Activated CD4-positive, alpha-beta memory T cell treated with anti-CD3 and anti-CD28 coated beads, Interleukin-2, amount 10 ng/mL, durations not matched to agents 7 days and 5 days (primary cell): ENCODE measurements around the gene HIPK1. TPM values are rescaled to one million over a fixed set of nuclear protein-coding genes. Genes with fewer than 3 reads are reported as not detected.
"Not testable (repeated sequence)": the region's sequence is repeated elsewhere in the genome, so short reads cannot be mapped to it uniquely, and the experiment has no call there.

Experiments
- CTCF ChIA-PET: fragments of 350-600 bp; sonication (Branson Sonifier 250); formaldehyde crosslinking; loops from one replicate; lab custom pipeline; 2021; ENCODE audit warnings: antibody characterized with exemption, inconsistent platforms; lab: Charles Lee
- POLR2A ChIA-PET: fragments of 350-600 bp; sonication (Branson Sonifier 250); formaldehyde crosslinking; loops from one replicate; lab custom pipeline; 2021; ENCODE audit warnings: antibody characterized with exemption; lab: Charles Lee
- DNase-seq: peaks from one replicate; pipeline ENCODE4 v3.0.0-alpha.2; 2020
- H3K27ac Mint-ChIP-seq: one replicate; pipeline ENCODE4 v1.8.0; 2021; ENCODE audit warnings: mild to moderate bottlenecking, mixed read lengths
- H3K27me3 Mint-ChIP-seq: one replicate; pipeline ENCODE4 v1.8.0; 2021; ENCODE audit warnings: mixed read lengths
- H3K36me3 Mint-ChIP-seq: one replicate; pipeline ENCODE4 v1.8.0; 2021; ENCODE audit warnings: low read depth, mixed read lengths
- H3K4me1 Mint-ChIP-seq: one replicate; pipeline ENCODE4 v1.8.0; 2021; ENCODE audit warnings: mixed read lengths
- H3K4me3 Mint-ChIP-seq: one replicate; pipeline ENCODE4 v1.8.0; 2021; ENCODE audit warnings: mild to moderate bottlenecking, mixed read lengths
- H3K9me3 Mint-ChIP-seq: one replicate; pipeline ENCODE4 v1.8.0; 2021; ENCODE audit warnings: mixed read lengths
- total RNA-seq, 2 experiments: library from RNA; stranded (reverse); gene quantifications; one replicate each; pipeline ENCODE4 v1.2.3, GENCODE V29; 2021

Gene HIPK1
- total RNA-seq, 2 experiments from 2014 or later, result 89.5 to 92.5 TPM

DNA sequence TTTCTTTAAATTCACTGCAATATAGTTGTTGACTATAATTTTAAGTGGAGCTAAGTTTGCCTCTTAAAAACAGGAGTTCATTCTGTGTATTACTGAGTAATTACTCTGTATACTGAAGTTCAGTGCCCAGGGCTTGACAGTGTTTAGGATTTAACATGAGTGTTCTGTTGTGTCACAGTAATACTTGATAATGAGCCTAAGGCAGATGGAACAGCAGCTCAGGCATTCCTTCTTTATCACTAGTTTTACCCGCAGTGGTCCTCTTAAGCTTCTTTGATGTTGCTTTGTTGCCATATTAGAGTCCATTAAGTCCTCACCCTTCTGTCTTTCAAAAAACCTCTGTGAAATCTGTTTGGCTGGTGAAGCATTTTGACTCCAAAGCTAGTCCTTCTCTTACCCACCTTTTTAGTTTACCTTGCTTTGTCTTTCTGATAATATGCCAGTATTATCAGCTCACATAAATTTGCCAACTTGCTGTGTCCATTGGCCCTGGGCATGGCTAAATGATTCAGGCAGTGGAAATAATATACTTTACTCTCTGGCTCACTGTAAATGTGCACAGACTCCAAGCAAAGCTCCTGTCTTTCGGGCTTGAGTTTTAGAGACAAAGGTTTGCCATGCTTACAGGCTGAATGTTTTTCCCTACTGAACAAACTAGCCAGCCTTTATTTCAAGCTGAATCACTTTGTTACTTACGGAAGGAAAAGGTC, 17.7 kb downstream of the HIPK1 start:
- Mint-ChIP-seq H3K4me1 (peaks cover 51% of the 10 kb centered on the region), H3K27me3 (no peaks in the 10 kb centered on the region), H3K4me3 (peak overlapping the region; percentile 6), H3K36me3 (peaks cover 55% of the 10 kb centered on the region), H3K9me3 (peaks cover 3% of the 10 kb centered on the region), H3K27ac (peak overlapping the region; percentile 71)
- no peak for DNase-seq
- POLR2A ChIA-PET, result interaction anchor here (0.7 to 3.0 kb wide), 12 partner anchors 8 to 395 kb away, joined by 3 to 62 read pairs (median 3); partner anchors contain the start of genes AP4B1, DCLRE1B, HIPK1 and RSBN1
- CTCF ChIA-PET, result interaction anchor here (0.6 to 2.4 kb wide), 11 partner anchors 8 to 206 kb away, joined by 3 to 19 read pairs (median 4); partner anchors contain the start of gene HIPK1

DNA sequence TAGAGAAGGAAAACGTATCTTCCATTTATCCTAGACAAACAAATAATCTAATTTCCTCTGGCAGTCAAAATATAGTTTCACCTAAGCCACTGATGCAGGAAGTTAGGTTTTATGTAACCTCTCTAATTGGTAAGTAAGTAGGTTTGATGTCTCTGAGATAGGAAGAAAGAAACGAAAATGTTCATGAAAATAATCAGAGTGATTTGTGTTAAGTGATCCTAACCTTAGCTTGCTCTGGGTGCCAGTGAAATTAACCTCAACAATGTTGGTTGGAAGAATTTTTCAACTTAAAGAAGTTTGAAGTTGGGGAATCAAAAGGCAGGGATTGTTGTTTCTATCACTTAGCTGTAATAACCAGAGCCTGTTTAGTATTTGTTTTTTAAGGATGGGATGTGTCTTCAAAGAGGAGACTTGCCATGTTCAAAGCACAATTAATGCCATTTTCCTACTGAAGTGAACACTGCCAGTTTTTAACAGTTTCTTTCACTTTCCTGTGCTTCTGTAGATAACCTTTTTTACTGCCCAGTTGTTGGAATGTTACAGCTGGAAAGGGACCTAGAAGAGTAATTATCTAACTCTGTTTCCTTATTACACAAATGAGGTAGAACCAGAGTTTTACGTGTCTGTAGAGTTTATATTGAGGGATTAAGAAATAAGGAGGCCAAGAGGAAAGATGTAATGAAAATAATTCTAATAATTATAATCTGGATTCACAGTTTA, 18.4 kb downstream of the HIPK1 start:
- H3K4me3 Mint-ChIP-seq, result peak overlapping the region; percentile 6

DNA sequence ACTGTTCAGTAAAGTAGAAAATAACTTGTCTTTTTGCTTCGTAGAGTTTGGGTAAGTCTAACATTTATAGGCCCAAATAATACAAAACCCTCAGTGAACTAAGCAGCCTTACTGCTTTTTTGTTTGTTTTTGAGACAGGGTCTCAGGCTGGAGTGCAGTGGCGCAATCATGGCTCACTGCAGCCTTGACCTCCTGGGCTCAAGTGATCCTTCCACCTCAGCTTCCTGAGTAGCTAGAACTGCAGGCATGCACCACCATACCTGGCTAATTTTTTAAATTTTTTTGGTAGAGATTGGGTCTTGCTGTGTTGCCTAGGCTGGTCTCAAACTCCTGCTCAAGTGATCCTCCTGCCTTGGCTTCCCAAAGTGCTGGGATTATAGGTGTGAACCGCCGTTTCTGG, 19.0 kb downstream of the HIPK1 start:
- ChIA-PET POLR2A (interaction anchor here (0.6 to 3.0 kb wide), 5 partner anchors 10 to 393 kb away, joined by 3 to 62 read pairs (median 3); partner anchors contain the start of gene HIPK1), CTCF (interaction anchor here (0.7 to 2.1 kb wide), 12 partner anchors 8 to 112 kb away, joined by 3 to 9 read pairs (median 4); no protein-coding TSS in a partner anchor)
- Mint-ChIP-seq H3K36me3 (peaks cover 51% of the 10 kb centered on the region), H3K4me1 (peaks cover 49% of the 10 kb centered on the region), H3K27ac (peak overlapping the region; percentile 18)
- DNase-seq, H3K27me3 Mint-ChIP-seq, H3K9me3 Mint-ChIP-seq, H3K4me3 Mint-ChIP-seq: not testable (repeated sequence)

More for the DNA sequence above, 18.4 kb downstream of the HIPK1 start:
- Mint-ChIP-seq H3K36me3 (peaks cover 51% of the 10 kb centered on the region), H3K4me1 (peaks cover 49% of the 10 kb centered on the region), H3K9me3 (peaks cover 3% of the 10 kb centered on the region), H3K27me3 (no peaks in the 10 kb centered on the region), H3K27ac (peak overlapping the region; percentile 71)
- ChIA-PET POLR2A (interaction anchor here (0.6 to 3.0 kb wide), 10 partner anchors 9 to 394 kb away, joined by 3 to 62 read pairs (median 3); partner anchors contain the start of genes AP4B1, DCLRE1B, HIPK1 and RSBN1), CTCF (interaction anchor here (0.6 to 2.4 kb wide), 11 partner anchors 9 to 206 kb away, joined by 3 to 19 read pairs (median 5); partner anchors contain the start of gene HIPK1)
- DNase-seq, result no peak

DNA sequence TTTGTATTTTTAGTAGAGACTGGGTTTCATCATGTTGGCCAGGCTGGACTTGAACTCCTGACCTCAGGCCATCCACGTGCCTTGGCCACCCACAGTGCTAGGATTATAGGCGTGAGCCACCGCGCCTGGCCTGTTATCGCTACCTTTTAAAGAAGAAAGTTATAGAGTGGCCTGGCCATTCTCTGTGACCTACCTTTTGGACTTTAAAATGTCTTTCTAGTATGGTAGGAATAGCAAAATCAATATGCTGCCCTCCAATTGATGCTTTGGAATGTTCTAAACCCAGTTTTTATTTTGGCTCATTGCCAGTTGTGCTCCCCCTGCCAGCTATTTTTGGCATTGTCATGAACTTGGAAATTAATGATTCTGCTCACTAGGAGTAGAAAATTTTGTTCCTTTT, 19.9 kb downstream of the HIPK1 start:
- no peak for DNase-seq
- Mint-ChIP-seq H3K27me3 (no peaks in the 10 kb centered on the region), H3K4me3 (no peak overlapping the region), H3K4me1 (peaks cover 48% of the 10 kb centered on the region), H3K36me3 (peaks cover 51% of the 10 kb centered on the region), H3K9me3 (no peaks in the 10 kb centered on the region), H3K27ac (no peak overlapping the region)
- ChIA-PET CTCF (interaction anchor here (0.7 to 2.1 kb wide), 13 partner anchors 9 to 412 kb away, joined by 3 to 5 read pairs (median 3); partner anchors contain the start of gene AP4B1), POLR2A (interaction anchor here (0.9 to 1.2 kb wide), 2 partner anchors 17 to 18 kb away, joined by 3 to 4 read pairs; no protein-coding TSS in a partner anchor)

DNA sequence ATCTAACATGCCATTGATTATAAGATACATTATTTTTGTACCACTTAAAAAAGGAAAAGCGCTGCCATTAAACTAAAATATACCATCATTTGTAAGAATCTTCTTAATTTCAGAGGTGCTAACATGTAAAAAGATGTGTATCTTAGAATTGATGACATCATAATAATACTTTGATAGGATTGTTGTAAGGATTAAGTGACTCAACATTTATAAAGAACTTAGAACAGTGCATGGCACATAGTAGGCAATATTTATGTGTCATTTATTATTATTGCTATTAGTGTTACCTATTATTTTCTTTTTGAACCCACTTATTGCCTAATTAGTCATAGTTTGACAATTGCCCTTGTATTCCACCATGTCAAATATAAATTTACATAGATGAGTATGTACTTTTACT, 21.8 kb downstream of the HIPK1 start:
- Mint-ChIP-seq H3K36me3 (peaks cover 52% of the 10 kb centered on the region), H3K4me3 (no peak overlapping the region), H3K4me1 (peaks cover 43% of the 10 kb centered on the region), H3K9me3 (no peaks in the 10 kb centered on the region), H3K27ac (no peak overlapping the region), H3K27me3 (no peaks in the 10 kb centered on the region)
- DNase-seq, result no peak
- ChIA-PET POLR2A (interaction anchor here (1.8 kb wide), 1 partner anchor 21 kb away, joined by 6 read pairs; no protein-coding TSS in a partner anchor), CTCF (no interaction called here)

DNA sequence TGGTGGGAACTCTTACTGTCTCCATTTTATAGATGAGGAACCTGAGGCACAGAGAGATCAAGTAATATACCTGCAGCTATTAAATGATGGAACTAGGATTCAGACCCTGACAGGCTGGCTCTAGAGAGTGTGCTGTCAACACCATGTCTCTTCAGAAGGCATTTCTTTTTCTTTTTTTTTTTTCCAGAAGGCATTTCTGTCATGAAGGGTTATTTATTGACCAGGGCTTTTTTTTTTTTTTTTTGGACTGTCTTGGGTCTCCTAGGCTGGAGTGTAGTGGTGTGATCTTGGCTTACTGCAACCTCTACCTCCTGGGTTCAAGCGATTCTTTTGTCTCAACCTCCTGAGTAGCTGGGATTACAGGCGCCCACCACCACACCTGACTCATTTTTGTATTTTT, 22.6 kb downstream of the HIPK1 start:
- POLR2A ChIA-PET, result interaction anchor here (1.6 to 1.8 kb wide), 2 partner anchors 12 to 22 kb away, joined by 3 to 6 read pairs; no protein-coding TSS in a partner anchor
- Mint-ChIP-seq H3K9me3 (no peaks in the 10 kb centered on the region), H3K27me3 (no peaks in the 10 kb centered on the region), H3K4me3 (no peak overlapping the region), H3K4me1 (peaks cover 37% of the 10 kb centered on the region), H3K27ac (no peak overlapping the region), H3K36me3 (peaks cover 54% of the 10 kb centered on the region)
- DNase-seq, result no peak
- CTCF ChIA-PET, result interaction anchor here (0.6 to 0.9 kb wide), 3 partner anchors 23 to 812 kb away, joined by 3 read pairs; partner anchors contain the start of gene HIPK1

DNA sequence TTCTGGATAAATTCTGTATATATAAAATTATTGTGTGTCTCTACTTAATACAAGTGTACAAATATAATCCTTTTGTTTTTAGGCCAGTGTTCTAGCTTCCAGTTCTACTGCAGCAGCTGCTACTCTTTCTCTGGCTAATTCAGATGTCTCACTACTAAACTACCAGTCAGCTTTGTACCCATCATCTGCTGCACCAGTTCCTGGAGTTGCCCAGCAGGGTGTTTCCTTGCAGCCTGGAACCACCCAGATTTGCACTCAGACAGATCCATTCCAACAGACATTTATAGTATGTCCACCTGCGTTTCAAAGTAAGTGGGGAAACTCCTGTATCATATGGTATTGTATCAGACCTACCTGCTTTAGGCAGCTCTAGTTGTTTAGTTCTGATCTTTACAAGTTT, 28.9 kb downstream of the HIPK1 start:
- POLR2A ChIA-PET, result interaction anchor here (1.5 kb wide), 1 partner anchor 11 kb away, joined by 3 read pairs; no protein-coding TSS in a partner anchor

DNA sequence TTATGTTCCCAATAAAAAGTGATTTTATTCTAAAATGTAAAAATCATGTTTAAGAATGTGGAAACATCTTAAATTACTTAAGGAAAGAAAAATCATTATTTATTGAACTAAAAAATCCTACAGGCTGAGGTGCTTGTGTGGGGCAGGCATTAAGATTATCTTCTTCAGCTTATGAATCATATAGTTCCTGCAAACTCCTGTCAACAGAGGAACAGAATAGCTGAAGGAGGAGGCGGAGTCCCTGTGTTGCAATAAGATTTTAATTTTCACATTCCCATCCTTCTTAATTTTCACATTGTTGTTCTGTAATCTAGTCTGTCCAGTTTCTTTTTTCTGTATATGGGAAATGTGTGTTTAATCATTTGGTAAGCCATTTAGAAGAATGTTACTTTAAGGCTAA, 29.6 kb downstream of the HIPK1 start:
- POLR2A ChIA-PET, result interaction anchor here (1.5 kb wide), 1 partner anchor 12 kb away, joined by 3 read pairs; no protein-coding TSS in a partner anchor
- no peaks in the 10 kb centered on the region for H3K27me3 Mint-ChIP-seq
- peaks cover 12% of the 10 kb centered on the region for H3K4me1 Mint-ChIP-seq
- no peak for DNase-seq
- H3K9me3 Mint-ChIP-seq, result no peaks in the 10 kb centered on the region
- no peak overlapping the region for H3K27ac Mint-ChIP-seq
- no peak overlapping the region for H3K4me3 Mint-ChIP-seq
- peaks cover 72% of the 10 kb centered on the region for H3K36me3 Mint-ChIP-seq
- CTCF ChIA-PET, result no interaction called here

More for the DNA sequence above, 28.9 kb downstream of the HIPK1 start:
- CTCF ChIA-PET, result no interaction called here
- Mint-ChIP-seq H3K4me3 (no peak overlapping the region), H3K4me1 (peaks cover 7% of the 10 kb centered on the region), H3K27me3 (no peaks in the 10 kb centered on the region), H3K36me3 (peaks cover 71% of the 10 kb centered on the region), H3K27ac (no peak overlapping the region), H3K9me3 (no peaks in the 10 kb centered on the region)
- DNase-seq, result no peak

DNA sequence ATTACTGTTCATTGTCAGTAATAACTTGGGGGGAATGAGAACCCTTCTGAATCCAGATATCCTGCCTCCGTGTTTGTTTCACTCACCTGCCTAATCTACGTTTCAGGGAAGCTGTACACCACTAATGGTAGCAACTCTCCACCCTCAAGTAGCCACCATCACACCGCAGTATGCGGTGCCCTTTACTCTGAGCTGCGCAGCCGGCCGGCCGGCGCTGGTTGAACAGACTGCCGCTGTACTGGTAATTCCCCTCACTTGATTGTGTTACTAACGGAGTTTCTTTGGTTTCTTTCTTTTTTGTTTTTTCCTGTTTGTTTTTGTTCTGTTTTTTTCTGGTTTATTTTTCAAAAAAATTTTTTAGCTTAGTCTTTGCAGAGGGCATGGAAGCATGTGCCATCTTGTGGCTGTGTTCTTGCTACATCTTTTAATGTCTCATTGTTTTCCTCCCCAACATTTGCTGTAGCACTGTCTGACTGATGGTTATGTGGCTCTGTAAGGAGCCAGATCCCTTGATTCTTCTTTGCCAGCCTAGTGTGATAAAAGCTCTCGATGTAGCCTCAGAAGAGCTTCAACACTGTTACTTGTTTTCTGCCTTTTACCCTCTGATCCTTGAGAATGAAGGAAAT, 34.3 kb downstream of the HIPK1 start:
- Mint-ChIP-seq H3K27ac (no peak overlapping the region), H3K4me1 (peaks cover 5% of the 10 kb centered on the region), H3K4me3 (no peak overlapping the region), H3K9me3 (no peaks in the 10 kb centered on the region), H3K27me3 (no peaks in the 10 kb centered on the region), H3K36me3 (peaks cover 72% of the 10 kb centered on the region)
- POLR2A ChIA-PET, result interaction anchor here (1.0 to 1.9 kb wide), 3 partner anchors 11 to 59 kb away, joined by 3 to 8 read pairs (median 5); partner anchors contain the start of genes AP4B1 and HIPK1
- CTCF ChIA-PET, result interaction anchor here (0.6 to 3.2 kb wide), 9 partner anchors 14 to 1352 kb away, joined by 3 to 14 read pairs (median 4); partner anchors contain the start of genes HIPK1 and OLFML3
- DNase-seq, result no peak

DNA sequence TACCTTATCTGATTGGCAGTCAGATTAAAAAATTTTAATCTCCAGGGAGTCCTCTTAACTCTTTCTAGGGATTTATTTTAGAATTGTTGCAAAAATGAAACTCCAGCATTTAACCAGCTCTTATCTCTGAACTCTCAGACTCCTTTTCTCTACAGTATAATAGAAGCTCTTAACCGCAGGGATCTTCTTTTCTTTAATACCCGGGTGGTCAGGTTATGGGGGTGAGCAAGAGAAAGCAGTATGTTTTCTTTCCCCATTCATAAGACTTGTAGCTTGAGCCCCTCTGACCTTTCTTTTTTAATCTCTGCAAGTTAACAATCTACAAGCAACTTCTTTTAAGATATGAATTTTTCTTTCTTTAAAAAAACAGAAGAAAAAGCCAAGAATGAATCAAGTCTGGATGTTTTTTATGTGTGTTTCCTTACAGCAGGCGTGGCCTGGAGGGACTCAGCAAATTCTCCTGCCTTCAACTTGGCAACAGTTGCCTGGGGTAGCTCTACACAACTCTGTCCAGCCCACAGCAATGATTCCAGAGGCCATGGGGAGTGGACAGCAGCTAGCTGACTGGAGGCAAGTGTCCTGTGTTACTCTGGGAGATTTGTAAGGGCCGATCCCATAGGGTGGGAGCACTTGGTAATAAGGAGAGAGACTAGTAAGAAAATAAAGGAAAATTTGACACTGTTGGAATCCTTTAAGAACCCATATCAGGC, 36.7 kb downstream of the HIPK1 start:
- ChIA-PET POLR2A (no interaction called here), CTCF (interaction anchor here (0.9 to 3.2 kb wide), 2 partner anchors 11 to 36 kb away, joined by 3 to 9 read pairs; no protein-coding TSS in a partner anchor)
- H3K4me3 Mint-ChIP-seq, result no peak overlapping the region
- no peaks in the 10 kb centered on the region for H3K27me3 Mint-ChIP-seq
- DNase-seq, result no peak
- H3K4me1 Mint-ChIP-seq, result peaks cover 5% of the 10 kb centered on the region
- no peak overlapping the region for H3K27ac Mint-ChIP-seq
- H3K36me3 Mint-ChIP-seq, result peaks cover 79% of the 10 kb centered on the region
- no peaks in the 10 kb centered on the region for H3K9me3 Mint-ChIP-seq

DNA sequence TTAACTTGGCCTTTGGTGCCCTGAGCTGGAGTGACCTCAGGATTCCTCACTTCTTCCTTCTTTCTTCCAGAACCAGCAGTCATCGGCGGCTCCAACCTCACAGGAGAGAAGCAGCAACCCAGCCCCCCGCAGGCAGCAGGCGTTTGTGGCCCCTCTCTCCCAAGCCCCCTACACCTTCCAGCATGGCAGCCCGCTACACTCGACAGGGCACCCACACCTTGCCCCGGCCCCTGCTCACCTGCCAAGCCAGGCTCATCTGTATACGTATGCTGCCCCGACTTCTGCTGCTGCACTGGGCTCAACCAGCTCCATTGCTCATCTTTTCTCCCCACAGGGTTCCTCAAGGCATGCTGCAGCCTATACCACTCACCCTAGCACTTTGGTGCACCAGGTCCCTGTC, 43.8 kb downstream of the HIPK1 start:
- CTCF ChIA-PET, result no interaction called here
- H3K4me3 Mint-ChIP-seq, result no peak overlapping the region

More for the DNA sequence above, 43.8 kb downstream of the HIPK1 start:
- Mint-ChIP-seq H3K27me3 (no peaks in the 10 kb centered on the region), H3K4me1 (peaks cover 33% of the 10 kb centered on the region), H3K36me3 (peaks cover 61% of the 10 kb centered on the region), H3K27ac (no peak overlapping the region), H3K9me3 (no peaks in the 10 kb centered on the region)
- DNase-seq, result no peak
- POLR2A ChIA-PET, result interaction anchor here (0.7 kb wide), 1 partner anchor 17 kb away, joined by 3 read pairs; no protein-coding TSS in a partner anchor
